HepG2 (cell line): ENCODE results near the gene OSBP. TPM values are rescaled to one million over a fixed set of nuclear protein-coding genes. Genes with fewer than 3 reads are reported as not detected.

ENCODE experiments used
- ATAC-seq: fragments of 200-7000 bp; cut with Tn5 transposase; 3 replicates; pipeline ENCODE4 v1.9.1; 2020; ENCODE audit warnings: mild to moderate bottlenecking, moderate library complexity
- BruUV-seq: library from RNA; stranded (reverse); fragments of 400-500 nt; replicated peaks from 2 replicates; lab custom pipeline; 2021; lab: Mats Ljungman, UMichigan
- CTCF ChIA-PET: fragments of 300-600 bp; formaldehyde crosslinking; extraction: SDS; loops from one replicate; lab custom pipeline; 2021; ENCODE audit warnings: low total read pairs, inconsistent platforms, low intra/inter-chr PET ratio; lab: Yijun Ruan, JAX
- POLR2A ChIA-PET: fragments of 350-600 bp; sonication (Branson Sonifier 250); formaldehyde crosslinking; loops from one replicate; lab custom pipeline; 2020; ENCODE audit warnings: antibody characterized with exemption, inconsistent platforms; lab: Yijun Ruan, JAX
- DNase-seq: peaks from one replicate; pipeline ENCODE4 v3.0.0-alpha.2; 2015; ENCODE audit warnings: low spot score
- FAIRE-seq: peaks from 3 replicates; lab custom pipeline; 2011; peaks lifted over from hg19 to GRCh38; lab: Jason Lieb, UNC
- H2AFZ ChIP-seq: one replicate; pipeline ENCODE4 v1.6.1; 2011; ENCODE audit warnings: low read length, inconsistent platforms
- H3K27ac ChIP-seq: fragments of 300-600 bp; 3 replicates; pipeline ENCODE4 v1.8.0; 2011; ENCODE audit warnings: mixed run types, mild to moderate bottlenecking, mixed read lengths, low read length, inconsistent platforms; ENCODE audit not compliant: insufficient read depth; ENCODE audit errors: extremely low read length
- H3K27me3 ChIP-seq, 2 experiments: fragments of 200-600 bp in 1 of 2; 2 replicates in 1 of 2; 3 replicates in 1 of 2; pipeline versions ENCODE4 v1.6.0 to v1.8.0; 2011; ENCODE audit warnings: low read length in 2 of 2, mild to moderate bottlenecking in 2 of 2, moderate library complexity in 2 of 2, inconsistent platforms in 1 of 2; ENCODE audit not compliant: insufficient read depth in 2 of 2, control insufficient read depth in 1 of 2
- H3K36me3 ChIP-seq, 2 experiments: fragments of 200-600 bp in 1 of 2; replicated peaks in 1 of 2; 2 replicates in 1 of 2; 3 replicates in 1 of 2; pipeline versions ENCODE4 v1.5.1 to v1.8.0; 2011; ENCODE audit warnings: low read length in 2 of 2, inconsistent platforms in 1 of 2; ENCODE audit not compliant: insufficient read depth in 2 of 2, control insufficient read depth in 1 of 2
- H3K4me1 ChIP-seq: 2 replicates; pipeline ENCODE4 v1.5.1; 2012; ENCODE audit warnings: low read length, inconsistent platforms; ENCODE audit not compliant: insufficient read depth
- H3K4me2 ChIP-seq: 2 replicates; pipeline ENCODE4 v1.6.0; 2011; ENCODE audit warnings: low read depth, low read length, inconsistent platforms
- H3K4me3 ChIP-seq, 3 experiments: fragments of 200-600 bp in 1 of 3; sonication (generic), shearing (Covaris generic) in 1 of 3; replicated peaks in 1 of 3; 2 replicates each; pipeline ENCODE4 v1.5.1; 2011 to 2016; ENCODE audit warnings: low read length in 3 of 3, inconsistent platforms in 2 of 3, low read depth in 2 of 3, mild to moderate bottlenecking in 2 of 3, control low read depth in 1 of 3, mixed read lengths in 1 of 3; ENCODE audit not compliant: insufficient read depth in 1 of 3
- H3K79me2 ChIP-seq: one replicate; pipeline ENCODE4 v1.6.1; 2011; ENCODE audit warnings: low read length, inconsistent platforms; ENCODE audit not compliant: insufficient read depth
- H3K9ac ChIP-seq: 2 replicates; pipeline ENCODE4 v1.6.0; 2011; ENCODE audit warnings: mild to moderate bottlenecking, low read depth, low read length, inconsistent platforms; ENCODE audit not compliant: insufficient read depth
- H3K9me3 ChIP-seq: 2 replicates; pipeline ENCODE4 v1.5.1; 2012; ENCODE audit warnings: mild to moderate bottlenecking, low read length
- H4K20me1 ChIP-seq: 2 replicates; pipeline ENCODE4 v1.6.0; 2011; ENCODE audit warnings: inconsistent platforms, mild to moderate bottlenecking, low read length, moderate library complexity; ENCODE audit not compliant: insufficient read depth
- ARNT2 ChIP-seq: sonication (generic); formaldehyde crosslinking; IDR thresholded peaks from 2 replicates; pipeline ENCODE4 v1.8.0; 2022; ENCODE audit warnings: mild to moderate bottlenecking, low read depth, missing genetic modification reagents, moderate library complexity
- FOXM1 ChIP-seq: sonication (generic); formaldehyde crosslinking; IDR thresholded peaks from 2 replicates; pipeline ENCODE4 v1.5.0; 2020; ENCODE audit warnings: missing genetic modification reagents
- HDAC1 ChIP-seq: sonication (generic); formaldehyde crosslinking; IDR thresholded peaks from 2 replicates; pipeline ENCODE4 v1.5.1; 2020; ENCODE audit warnings: mild to moderate bottlenecking, missing genetic modification reagents
- HMGXB4 ChIP-seq, 2 experiments: sonication (generic) in 1 of 2; formaldehyde crosslinking in 1 of 2; IDR thresholded peaks; 2 replicates each; pipeline versions ENCODE4 v1.4.0 to v1.6.1; 2018 to 2020; ENCODE audit warnings: missing genetic modification reagents in 2 of 2, borderline replicate concordance in 1 of 2, low read depth in 1 of 2, mild to moderate bottlenecking in 1 of 2, missing biosample characterization in 1 of 2
- HNF4A ChIP-seq: sonication (generic); formaldehyde crosslinking; IDR thresholded peaks from 2 replicates; pipeline ENCODE4 v1.4.0; 2020; ENCODE audit warnings: missing genetic modification reagents
- KLF12 ChIP-seq: sonication (generic); formaldehyde crosslinking; IDR thresholded peaks from 2 replicates; pipeline ENCODE4 v1.4.0; 2020; ENCODE audit warnings: missing genetic modification reagents, borderline replicate concordance
- MED8 ChIP-seq: sonication (generic); formaldehyde crosslinking; IDR thresholded peaks from 2 replicates; pipeline ENCODE4 v1.8.1; 2023; ENCODE audit warnings: mild to moderate bottlenecking, missing genetic modification reagents; ENCODE audit not compliant: insufficient replicate concordance
- MXD4 ChIP-seq: IDR thresholded peaks from 2 replicates; pipeline ENCODE4 v1.6.1; 2016; ENCODE audit warnings: mild to moderate bottlenecking, missing biosample characterization, missing genetic modification reagents
- NPAS2 ChIP-seq: sonication (generic); formaldehyde crosslinking; IDR thresholded peaks from 2 replicates; pipeline ENCODE4 v1.8.0; 2022; ENCODE audit warnings: mild to moderate bottlenecking, missing genetic modification reagents, borderline replicate concordance
- PITX1 ChIP-seq: sonication (generic); formaldehyde crosslinking; IDR thresholded peaks from 2 replicates; pipeline ENCODE4 v1.5.1; 2020; ENCODE audit warnings: mild to moderate bottlenecking, missing genetic modification reagents
- SRY ChIP-seq: sonication (generic); formaldehyde crosslinking; IDR thresholded peaks from 2 replicates; pipeline ENCODE4 v1.8.0; 2022; ENCODE audit warnings: mild to moderate bottlenecking, missing genetic modification reagents
- TBP ChIP-seq: sonication (generic); formaldehyde crosslinking; IDR thresholded peaks from 2 replicates; pipeline ENCODE4 v1.5.0; 2020; ENCODE audit warnings: missing genetic modification reagents
- ZNF235 ChIP-seq: sonication (generic); formaldehyde crosslinking; IDR thresholded peaks from 2 replicates; pipeline ENCODE4 v1.8.1; 2023; ENCODE audit warnings: mild to moderate bottlenecking, missing genetic modification reagents, borderline replicate concordance
- ZNF354B ChIP-seq: sonication (generic); formaldehyde crosslinking; IDR thresholded peaks from 2 replicates; pipeline ENCODE4 v1.8.0; 2022; ENCODE audit warnings: mild to moderate bottlenecking, missing genetic modification reagents
- ZNF414 ChIP-seq: sonication (generic); formaldehyde crosslinking; IDR thresholded peaks from 2 replicates; pipeline ENCODE4 v1.5.0; 2020; ENCODE audit warnings: missing genetic modification reagents
- ZNF501 ChIP-seq: sonication (generic); formaldehyde crosslinking; IDR thresholded peaks from 2 replicates; pipeline ENCODE4 v1.5.1; 2020; ENCODE audit warnings: mild to moderate bottlenecking, moderate library complexity, missing genetic modification reagents
- ZNF564 ChIP-seq: sonication (generic); formaldehyde crosslinking; IDR thresholded peaks from 2 replicates; pipeline ENCODE4 v1.8.1; 2023; ENCODE audit warnings: mild to moderate bottlenecking, missing genetic modification reagents
- ZSCAN31 ChIP-seq: sonication (generic); formaldehyde crosslinking; IDR thresholded peaks from 2 replicates; pipeline ENCODE4 v1.5.0; 2020; ENCODE audit warnings: low read depth, mild to moderate bottlenecking, missing genetic modification reagents
- WGBS: methylation state at CpG from one replicate; pipeline ENCODE4 v1.1.6; 2017; ENCODE audit warnings: low lambda C conversion rate; 5-methylcytosine and 5-hydroxymethylcytosine counted together
- in situ Hi-C: cut with HindIII; loops from 2 replicates; pipeline ENCODE4 v1.10.0; 2017; ENCODE audit warnings: low pct_unique_long_range_greater_than_20kb; ENCODE audit not compliant: extremely low pct_ligation_motif_present
- intact Hi-C: fragments of 100-400 bp; cut with micrococcal nuclease; formaldehyde crosslinking; loops from one replicate; pipeline ENCODE4 v1.10.0; 2022; ENCODE audit not compliant: unreplicated experiment
- polyA plus RNA-seq, 8 experiments: library from polyadenylated mRNA; depleted of rRNA in 3 of 8; stranded (reverse) in 7 of 8; unstranded in 1 of 8; fragments of >200 nt; fragmentation: Illumina TruSeq in 4 of 8; extraction: Trizol in 4 of 8; gene quantifications; 2 replicates each; pipeline versions ENCODE4 v1.2.1 to v1.2.3, GENCODE V29; 2011 to 2016; ENCODE audit warnings: low read depth in 4 of 8, missing spikeins in 1 of 8, mixed read lengths in 1 of 8; ENCODE audit not compliant: insufficient read depth in 1 of 8
- total RNA-seq, 5 experiments: library from RNA; depleted of rRNA; stranded (reverse); fragments of >200 nt; fragmentation: Illumina TruSeq; extraction: Trizol; gene quantifications; 2 replicates each; pipeline ENCODE4 v1.2.3, GENCODE V29; 2016; ENCODE audit warnings: low read depth in 1 of 5
- TF ChIP-seq, protein P1 (sequence below): sonication (generic); formaldehyde crosslinking; IDR thresholded peaks from 2 replicates; pipeline ENCODE4 v1.8.1; 2023; ENCODE audit warnings: missing genetic modification reagents, inconsistent platforms, borderline replicate concordance
- TF ChIP-seq, protein P2 (sequence below): IDR thresholded peaks from 2 replicates; pipeline ENCODE4 v1.6.1; 2012; ENCODE audit warnings: inconsistent platforms

Gene OSBP
- total and polyA plus RNA-seq, 2 of the 13 experiments (the other 11 are each of a cell fraction or from before 2014, with no cell fraction given) = 12.1 to 13.5 TPM

- ChIA-PET CTCF (no interaction called here), POLR2A (interaction anchor here (1.0 to 4.4 kb wide), 4 partner anchors 11 to 64 kb away, joined by 4 to 42 read pairs (median 12); partner anchors contain the start of gene PATL1)
- Histone ChIP-seq H3K9me3 (no peaks in the 10 kb centered on the region), H3K4me1 (peaks cover 46% of the 10 kb centered on the region), H3K4me3 (peak overlapping the region; percentile 84 to 93 (median 90)), H3K27ac (peak overlapping the region; percentile 80), H3K79me2 (peaks cover 41% of the 10 kb centered on the region), H3K9ac (peak overlapping the region; percentile 85), H3K36me3 (peaks cover 5 to 14% of the 10 kb centered on the region in 2 experiments), H4K20me1 (peaks cover 8% of the 10 kb centered on the region), H2AFZ (no peak overlapping the region), H3K27me3 (no peaks in the 10 kb centered on the region; a peak in 1 of 5 replicates), H3K4me2 (peak overlapping the region; percentile 90)
- DNase-seq = no peak
- BruUV-seq = TSS peak; percentile 56
- FAIRE-seq = no peak
- 17% methylated on average over 13 of the region's 13 CpGs for WGBS
- intact Hi-C loops = loop anchor here (2.0 kb wide), 1 partner anchor 64 kb away; no protein-coding TSS in a partner anchor
- no peak for ATAC-seq
- in situ Hi-C loops = no loop called here
- TF ChIP-seq MED8 (CRISPR knock-in tag) (no peak), TBP (CRISPR knock-in tag) (no peak), ZNF354B (CRISPR knock-in tag) (no peak), KLF12 (CRISPR knock-in tag) (no peak), ZNF414 (CRISPR knock-in tag) (no peak), SRY (CRISPR knock-in tag) (no peak), ARNT2 (CRISPR knock-in tag) (no peak), ZNF564 (CRISPR knock-in tag) (no peak), PITX1 (CRISPR knock-in tag) (peak; percentile 45; the same call in 1 of the 2 replicates), HNF4A (CRISPR knock-in tag) (no peak), ZSCAN31 (CRISPR knock-in tag) (no peak), NPAS2 (no peak), ZNF501 (no peak), ZNF235 (no peak), HMGXB4 (CRISPR knock-in tag; IDR thresholded peaks at IDR 0.05; ENCODE audit: borderline replicate concordance in 1 of 2, low read depth in 1 of 2) (no peak), HDAC1 (CRISPR knock-in tag) (0 out of 2 replicates have a peak, but pooled peaks have one; percentile 12), MXD4 (CRISPR knock-in tag) (no peak), FOXM1 (no peak)
- TF ChIP-seq, protein P1, sequence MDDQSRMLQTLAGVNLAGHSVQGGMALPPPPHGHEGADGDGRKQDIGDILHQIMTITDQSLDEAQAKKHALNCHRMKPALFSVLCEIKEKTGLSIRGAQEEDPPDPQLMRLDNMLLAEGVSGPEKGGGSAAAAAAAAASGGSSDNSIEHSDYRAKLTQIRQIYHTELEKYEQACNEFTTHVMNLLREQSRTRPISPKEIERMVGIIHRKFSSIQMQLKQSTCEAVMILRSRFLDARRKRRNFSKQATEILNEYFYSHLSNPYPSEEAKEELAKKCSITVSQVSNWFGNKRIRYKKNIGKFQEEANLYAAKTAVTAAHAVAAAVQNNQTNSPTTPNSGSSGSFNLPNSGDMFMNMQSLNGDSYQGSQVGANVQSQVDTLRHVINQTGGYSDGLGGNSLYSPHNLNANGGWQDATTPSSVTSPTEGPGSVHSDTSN (CRISPR knock-in tag) = no peak
- TF ChIP-seq, protein P2, sequence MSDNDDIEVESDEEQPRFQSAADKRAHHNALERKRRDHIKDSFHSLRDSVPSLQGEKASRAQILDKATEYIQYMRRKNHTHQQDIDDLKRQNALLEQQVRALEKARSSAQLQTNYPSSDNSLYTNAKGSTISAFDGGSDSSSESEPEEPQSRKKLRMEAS = 0 out of 2 replicates have a peak, but pooled peaks have one; percentile 12
Measured at GRCh38 chr11:59614277-59615119, 1.1 kb downstream of the OSBP start.
